GM12878 (cell line): ENCODE measurements around the gene ACSS1. TPM values are rescaled to one million over a fixed set of nuclear protein-coding genes. Genes with fewer than 3 reads are reported as not detected.

Experiments used
- ATAC-seq: fragments of 200-7000 bp; cut with Tn5 transposase; 3 replicates; pipeline ENCODE4 v1.9.1; 2020; ENCODE audit warnings: mild to moderate bottlenecking, moderate library complexity
- BruUV-seq: library from RNA; stranded (reverse); fragments of 400-500 nt; replicated peaks from 2 replicates; lab custom pipeline; 2021; lab: Mats Ljungman, UMichigan
- CTCF ChIA-PET: fragments of 300-600 bp; sonication (Branson Sonifier 250); formaldehyde crosslinking; extraction: SDS; loops from one replicate; lab custom pipeline; 2021; ENCODE audit warnings: inconsistent platforms; lab: Yijun Ruan, JAX
- POLR2A ChIA-PET: fragments of 350-600 bp; formaldehyde crosslinking; extraction: SDS; loops from one replicate; lab custom pipeline; 2021; ENCODE audit warnings: inconsistent platforms; lab: Charles Lee
- RAD21 ChIA-PET: fragments of 300-600 bp; sonication (Branson Sonifier 250); formaldehyde crosslinking; loops from one replicate; lab custom pipeline; 2023; ENCODE audit warnings: antibody characterized with exemption; ENCODE audit not compliant: unreplicated experiment; lab: Charles Lee
- SMC1A ChIA-PET: fragments of 300-600 bp; sonication (Branson Sonifier 250); formaldehyde crosslinking; loops from one replicate; lab custom pipeline; 2023; ENCODE audit not compliant: unreplicated experiment, uncharacterized antibody; lab: Charles Lee
- DNase-seq: peaks from one replicate; pipeline ENCODE4 v3.0.0-alpha.2; 2011; ENCODE audit warnings: low read depth, low spot score
- FAIRE-seq: peaks from 3 replicates; lab custom pipeline; 2011; peaks lifted over from hg19 to GRCh38; lab: Jason Lieb, UNC
- H2AFZ ChIP-seq: 2 replicates; pipeline ENCODE4 v1.6.0; 2011; ENCODE audit warnings: low read depth, low read length, control low read depth; ENCODE audit not compliant: control insufficient read depth
- H3K27ac ChIP-seq: 2 replicates; pipeline ENCODE4 v1.5.1; 2011; ENCODE audit warnings: control low read depth; ENCODE audit not compliant: control insufficient read depth, insufficient read depth
- H3K27me3 ChIP-seq, 2 experiments: replicated peaks in 1 of 2; 2 replicates each; pipeline versions ENCODE4 v1.6.0 to v1.6.1; 2011; ENCODE audit warnings: low read length in 1 of 2; ENCODE audit not compliant: control insufficient read depth in 2 of 2, insufficient read depth in 2 of 2
- H3K36me3 ChIP-seq, 2 experiments: 2 replicates each; pipeline ENCODE4 v1.5.1; 2011; ENCODE audit warnings: low read length in 1 of 2; ENCODE audit not compliant: control insufficient read depth in 2 of 2, insufficient read depth in 2 of 2
- H3K4me1 ChIP-seq: 2 replicates; pipeline ENCODE4 v1.6.1; 2011; ENCODE audit warnings: mild to moderate bottlenecking, low read length, moderate library complexity, mixed read lengths; ENCODE audit not compliant: control insufficient read depth, insufficient read depth
- H3K4me2 ChIP-seq: 2 replicates; pipeline ENCODE4 v1.6.0; 2011; ENCODE audit warnings: control low read depth; ENCODE audit not compliant: control insufficient read depth, insufficient read depth
- H3K4me3 ChIP-seq: fragments of 200-600 bp; sonication (generic); 2 replicates; pipeline ENCODE4 v1.5.1; 2016
- H3K79me2 ChIP-seq: 2 replicates; pipeline ENCODE4 v1.6.0; 2011; ENCODE audit warnings: low read length; ENCODE audit not compliant: control insufficient read depth, insufficient read depth
- H3K9ac ChIP-seq: 2 replicates; pipeline ENCODE4 v1.8.0; 2011; ENCODE audit warnings: low read length, control low read depth, mixed read lengths; ENCODE audit not compliant: control insufficient read depth, insufficient read depth
- H3K9me3 ChIP-seq: replicated peaks from 3 replicates; pipeline ENCODE4 v1.5.1; 2011; ENCODE audit warnings: mild to moderate bottlenecking, low read length; ENCODE audit not compliant: control insufficient read depth, insufficient read depth
- H4K20me1 ChIP-seq: 2 replicates; pipeline ENCODE4 v1.6.0; 2011; ENCODE audit not compliant: control insufficient read depth, insufficient read depth
- BCL3 ChIP-seq: IDR thresholded peaks from 2 replicates; pipeline ENCODE4 v1.6.1; 2011; ENCODE audit warnings: borderline replicate concordance, low read depth, mild to moderate bottlenecking, moderate library complexity, low read length; ENCODE audit not compliant: insufficient read depth, poor library complexity, severe bottlenecking
- BMI1 ChIP-seq: fragments of 450-650 bp; IDR thresholded peaks from 2 replicates; pipeline ENCODE4 v1.6.1; 2016; ENCODE audit warnings: mild to moderate bottlenecking, moderate library complexity, borderline replicate concordance
- CREM ChIP-seq: IDR thresholded peaks from 2 replicates; pipeline ENCODE4 v1.6.1; 2014; ENCODE audit warnings: antibody characterized with exemption, low read depth
- RCOR1 ChIP-seq: conservative IDR thresholded peaks from 2 replicates; pipeline ENCODE4 v1.6.1; 2012; ENCODE audit warnings: low read depth, low read length, improper control_type of control experiment
- YY1 ChIP-seq: IDR thresholded peaks from 2 replicates; pipeline ENCODE4 v1.6.1; 2011; ENCODE audit warnings: low read depth, mild to moderate bottlenecking, low read length
- WGBS: methylation state at CpG from one replicate; pipeline ENCODE4 v1.1.6; 2016; ENCODE audit warnings: low lambda C conversion rate; ENCODE audit not compliant: insufficient replicate concordance, insufficient coverage; ENCODE audit errors: missing lambda C conversion rate; 5-methylcytosine and 5-hydroxymethylcytosine counted together
- in situ Hi-C: fragments of 300-500 bp; cut with MboI; formaldehyde crosslinking; loops from 9 replicates; pipeline ENCODE4 v1.14.3; 2018; ENCODE audit warnings: mixed read lengths
- intact Hi-C: fragments of 100-400 bp; cut with micrococcal nuclease; formaldehyde crosslinking; loops from one replicate; pipeline ENCODE4 v1.14.2; 2022; ENCODE audit not compliant: unreplicated experiment
- polyA plus RNA-seq, 11 experiments: library from polyadenylated mRNA; depleted of rRNA in 4 of 11; unstranded in 6 of 11; stranded (reverse) in 5 of 11; fragments of >200 nt; fragmentation: Nextera tagmentation in 4 of 11; fragmentation: Illumina TruSeq in 1 of 11; extraction: Ambion mirVana in 4 of 11; extraction: Trizol in 1 of 11; gene quantifications; 1 replicate in 1 of 11; 2 replicates in 10 of 11; pipeline versions ENCODE4 v1.2.1 to v1.2.3, GENCODE V29; 2011 to 2016; ENCODE audit warnings: inconsistent platforms in 2 of 11, missing spikeins in 2 of 11, low read depth in 1 of 11
- total RNA-seq, 4 experiments: library from RNA; depleted of rRNA in 3 of 4; stranded (reverse); fragments of >200 nt in 3 of 4; fragmentation: Illumina TruSeq in 1 of 4; extraction: Trizol in 1 of 4; gene quantifications; 2 replicates each; pipeline versions ENCODE4 v1.2.1 to v1.2.3, GENCODE V29; 2013 to 2021

ACSS1 gene
- total and polyA plus RNA-seq, 10 of the 15 experiments (the other 5 are each of a cell fraction or from before 2014, with no cell fraction given) = 1.3 to 44.9 (median 31.1) TPM

- H4K20me1 ChIP-seq = no peaks in the 10 kb centered on the region
- H3K4me3 ChIP-seq = no peak overlapping the region
- peaks cover 7% of the 10 kb centered on the region; the same call in 1 of the 2 replicates for H3K4me1 ChIP-seq
- H2AFZ ChIP-seq = no peak overlapping the region
- peak; percentile 32 for TF ChIP-seq BCL3
- TF ChIP-seq CREM = no peak
- TF ChIP-seq YY1 = no peak
- no peak overlapping the region for H3K27ac ChIP-seq
- CTCF ChIA-PET = interaction anchor here (1.4 kb wide), 1 partner anchor 78 kb away, joined by 6 read pairs; no protein-coding TSS in a partner anchor
- intact Hi-C loops = no loop called here
- in situ Hi-C loops = no loop called here
- no peak for FAIRE-seq
- no peak overlapping the region for H3K9ac ChIP-seq
- RAD21 ChIA-PET = no interaction called here
- no peaks in the 10 kb centered on the region for H3K27me3 ChIP-seq
- H3K79me2 ChIP-seq = peaks cover 40% of the 10 kb centered on the region
- SMC1A ChIA-PET = interaction anchor here (0.9 kb wide), 1 partner anchor 78 kb away, joined by 3 read pairs; no protein-coding TSS in a partner anchor
- H3K9me3 ChIP-seq = no peaks in the 10 kb centered on the region
- H3K36me3 ChIP-seq = no peaks in the 10 kb centered on the region; a peak in 1 of 4 replicates
- no TSS peak for BruUV-seq
- H3K4me2 ChIP-seq = no peak overlapping the region
- WGBS = 90% methylated on average over 2 of the region's 2 CpGs
- POLR2A ChIA-PET = no interaction called here
- no peak for ATAC-seq
- no peak for DNase-seq
These were observed 70.7 kb downstream of the ACSS1 start for GRCh38 chr20:24987244-24987643.

GRCh38 chr20:24986436-24987015 is 71.4 kb downstream of the ACSS1 start:
- in situ Hi-C loops (no loop called here), intact Hi-C loops (no loop called here)
- H3K9me3 ChIP-seq = no peaks in the 10 kb centered on the region; the same call in 2 of the 3 replicates
- no peak overlapping the region for H3K4me3 ChIP-seq
- WGBS = 98% methylated on average over 7 of the region's 7 CpGs
- ChIA-PET POLR2A (no interaction called here), SMC1A (interaction anchor here (0.5 to 1.9 kb wide), 3 partner anchors 8 to 1647 kb away, joined by 3 to 5 read pairs (median 3); no protein-coding TSS in a partner anchor), CTCF (interaction anchor here (1.4 kb wide), 1 partner anchor 79 kb away, joined by 6 read pairs; no protein-coding TSS in a partner anchor), RAD21 (no interaction called here)
- no peak overlapping the region for H2AFZ ChIP-seq
- no peak overlapping the region for H3K27ac ChIP-seq
- H3K27me3 ChIP-seq = no peaks in the 10 kb centered on the region
- TF ChIP-seq BMI1 (no peak), RCOR1 (no peak)
- no peaks in the 10 kb centered on the region for H4K20me1 ChIP-seq
- H3K4me2 ChIP-seq = no peak overlapping the region
- FAIRE-seq = no peak
- DNase-seq = no peak
- no peak for ATAC-seq
- H3K36me3 ChIP-seq = peaks cover 0 to 2% of the 10 kb centered on the region in 2 experiments; a peak in 3 of 4 replicates
- no TSS peak for BruUV-seq
- no peak overlapping the region for H3K9ac ChIP-seq
- peaks cover 32% of the 10 kb centered on the region for H3K79me2 ChIP-seq
- peaks cover 7% of the 10 kb centered on the region; the same call in 1 of the 2 replicates for H3K4me1 ChIP-seq
